ENCODE data around the gene ADAM19. TPM values are rescaled to one million over a fixed set of nuclear protein-coding genes. Genes with fewer than 3 reads are reported as not detected.

ADAM19 gene
- total and polyA plus RNA-seq, 2 experiments from 2014 or later = 9.1 to 13.2 TPM

DNA sequence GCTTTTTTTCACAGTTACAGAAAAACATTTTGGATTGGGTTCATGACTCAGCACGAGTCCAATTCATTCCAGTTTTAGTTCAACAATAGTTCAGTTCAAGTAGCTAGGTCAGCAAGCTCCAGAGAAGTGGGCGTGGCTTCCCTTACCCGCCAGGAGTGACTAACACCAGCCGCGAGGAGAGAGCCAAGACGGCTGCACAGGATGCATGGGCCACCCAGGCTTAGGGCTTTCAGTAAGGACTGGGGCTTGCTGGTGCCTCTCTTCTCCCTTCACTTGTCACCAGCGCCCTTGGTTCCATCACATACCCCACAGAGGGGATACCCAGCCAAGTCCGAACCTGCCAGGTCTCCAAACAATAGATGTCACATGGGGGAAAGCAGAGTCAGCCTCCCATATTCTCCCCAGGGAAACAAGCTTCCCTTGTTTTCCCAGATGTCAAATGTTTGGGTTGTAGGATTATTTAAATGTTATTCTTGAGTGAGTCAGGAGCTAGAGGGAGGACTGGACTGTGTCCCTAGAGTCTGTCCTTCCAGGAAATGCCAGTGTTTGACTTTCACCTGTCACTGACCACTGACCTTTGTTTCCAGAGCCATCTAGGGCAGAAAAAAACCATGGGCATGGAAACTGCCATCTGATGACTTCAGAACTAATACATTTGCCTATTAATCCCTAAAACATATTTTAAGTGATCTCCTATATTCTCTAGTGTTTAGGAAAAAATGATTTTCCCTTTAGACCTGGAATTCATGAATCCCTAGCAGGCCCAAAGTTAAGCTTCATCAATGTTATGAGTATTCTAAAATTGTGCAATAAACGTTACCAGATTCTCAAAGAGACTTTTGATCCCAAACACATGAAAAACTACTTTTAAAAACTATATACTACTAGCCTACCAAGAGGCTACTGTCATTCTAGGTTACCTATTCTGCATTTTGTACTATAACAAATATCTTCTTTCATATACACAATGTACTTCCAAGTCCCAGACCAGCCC lies 63.6 kb downstream of the ADAM19 start:
- no peak overlapping the region for H3K4me3 Mint-ChIP-seq
- peak; percentile 35 for DNase-seq (ENCODE audit: low spot score)
- Histone ChIP-seq H3K4me3 (no peak overlapping the region), H3F3A (replicated peaks; ENCODE audit: low read depth) (no peaks in the 10 kb centered on the region), H3K4me1 (ENCODE audit: insufficient read depth) (no peaks in the 10 kb centered on the region), H3K9me2 (ENCODE audit: insufficient read depth) (peaks cover 8% of the 10 kb centered on the region; the same call in 1 of the 2 replicates), H4K20me1 (replicated peaks; ENCODE audit: insufficient read depth) (no peaks in the 10 kb centered on the region), H3K36me3 (ENCODE audit: insufficient read depth) (peaks cover 9% of the 10 kb centered on the region; the same call in 1 of the 2 replicates), H3K27me3 (ENCODE audit: insufficient read depth) (no peaks in the 10 kb centered on the region), H3K4me2 (no peak overlapping the region), H3K79me2 (replicated peaks; ENCODE audit: insufficient read depth) (no peaks in the 10 kb centered on the region), H3K27ac (ENCODE audit: low read depth) (no peak overlapping the region), H2AFZ (no peak overlapping the region)
- H3K9me3 Mint-ChIP-seq = no peaks in the 10 kb centered on the region
- H3K4me1 Mint-ChIP-seq = no peaks in the 10 kb centered on the region
- 0 out of 3 replicates have a peak, but pooled peaks cover 3% of the 10 kb centered on the region for H3K36me3 Mint-ChIP-seq (ENCODE audit: low read depth)
- no peak for TF ChIP-seq ZNF114 (CRISPR knock-in tag; IDR thresholded peaks at IDR 0.05)
- TF ChIP-seq ZNF331 (CRISPR knock-in tag; IDR thresholded peaks at IDR 0.05; ENCODE audit: low read depth) = no peak
- H3K27me3 Mint-ChIP-seq (ENCODE audit: insufficient read depth, low read depth, poor library complexity) = no peaks in the 10 kb centered on the region
- H3K27ac Mint-ChIP-seq = no peak overlapping the region
- ATAC-seq = peak; percentile 69

DNA sequence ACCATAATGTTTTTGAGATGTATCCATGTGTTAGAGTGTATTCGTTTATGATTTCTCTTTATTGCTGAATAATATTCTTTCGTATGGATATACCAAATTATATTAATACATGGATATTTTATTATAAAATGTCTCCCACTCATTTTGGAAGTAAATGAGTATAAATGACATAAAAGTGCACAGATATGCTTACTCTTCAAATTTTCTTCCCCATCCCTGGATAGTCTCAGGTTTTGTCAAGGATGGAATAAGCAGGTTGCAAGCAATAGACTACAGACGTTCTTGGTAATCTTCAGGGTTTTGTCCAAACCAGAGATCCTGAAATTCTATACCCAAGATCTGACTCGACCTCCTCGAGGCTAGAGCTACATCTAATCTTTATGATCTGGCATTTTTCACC lies 64.9 kb downstream of the ADAM19 start:
- H3K4me2 ChIP-seq = no peak overlapping the region
- H3K27ac Mint-ChIP-seq = no peak overlapping the region
- no peak overlapping the region for H3K4me3 ChIP-seq
- no peaks in the 10 kb centered on the region for H3K79me2 ChIP-seq (replicated peaks; ENCODE audit: insufficient read depth)
- no peaks in the 10 kb centered on the region for H3K4me1 Mint-ChIP-seq
- no peak overlapping the region for H3K27ac ChIP-seq (ENCODE audit: low read depth)
- 0 out of 3 replicates have a peak, but pooled peaks cover 3% of the 10 kb centered on the region for H3K36me3 Mint-ChIP-seq (ENCODE audit: low read depth)
- H4K20me1 ChIP-seq (replicated peaks; ENCODE audit: insufficient read depth) = no peaks in the 10 kb centered on the region
- DNase-seq (ENCODE audit: low spot score) = no peak
- H3K4me3 Mint-ChIP-seq = no peak overlapping the region
- H3K36me3 ChIP-seq (ENCODE audit: insufficient read depth) = peaks cover 9% of the 10 kb centered on the region
- H3K4me1 ChIP-seq (ENCODE audit: insufficient read depth) = no peaks in the 10 kb centered on the region
- no peak overlapping the region for H2AFZ ChIP-seq
- no peaks in the 10 kb centered on the region for H3K27me3 Mint-ChIP-seq (ENCODE audit: insufficient read depth, low read depth, poor library complexity)
- no peaks in the 10 kb centered on the region for H3K27me3 ChIP-seq (ENCODE audit: insufficient read depth)
- H3F3A ChIP-seq (replicated peaks; ENCODE audit: low read depth) = no peaks in the 10 kb centered on the region
- H3K9me2 ChIP-seq (ENCODE audit: insufficient read depth) = peaks cover 8% of the 10 kb centered on the region; the same call in 1 of the 2 replicates
- no peak for ATAC-seq
- no peaks in the 10 kb centered on the region for H3K9me3 Mint-ChIP-seq
- TF ChIP-seq EZH2phosphoT487 (IDR thresholded peaks at IDR 0.05; ENCODE audit: unreplicated experiment) = no peak
- TF ChIP-seq, protein P1, sequence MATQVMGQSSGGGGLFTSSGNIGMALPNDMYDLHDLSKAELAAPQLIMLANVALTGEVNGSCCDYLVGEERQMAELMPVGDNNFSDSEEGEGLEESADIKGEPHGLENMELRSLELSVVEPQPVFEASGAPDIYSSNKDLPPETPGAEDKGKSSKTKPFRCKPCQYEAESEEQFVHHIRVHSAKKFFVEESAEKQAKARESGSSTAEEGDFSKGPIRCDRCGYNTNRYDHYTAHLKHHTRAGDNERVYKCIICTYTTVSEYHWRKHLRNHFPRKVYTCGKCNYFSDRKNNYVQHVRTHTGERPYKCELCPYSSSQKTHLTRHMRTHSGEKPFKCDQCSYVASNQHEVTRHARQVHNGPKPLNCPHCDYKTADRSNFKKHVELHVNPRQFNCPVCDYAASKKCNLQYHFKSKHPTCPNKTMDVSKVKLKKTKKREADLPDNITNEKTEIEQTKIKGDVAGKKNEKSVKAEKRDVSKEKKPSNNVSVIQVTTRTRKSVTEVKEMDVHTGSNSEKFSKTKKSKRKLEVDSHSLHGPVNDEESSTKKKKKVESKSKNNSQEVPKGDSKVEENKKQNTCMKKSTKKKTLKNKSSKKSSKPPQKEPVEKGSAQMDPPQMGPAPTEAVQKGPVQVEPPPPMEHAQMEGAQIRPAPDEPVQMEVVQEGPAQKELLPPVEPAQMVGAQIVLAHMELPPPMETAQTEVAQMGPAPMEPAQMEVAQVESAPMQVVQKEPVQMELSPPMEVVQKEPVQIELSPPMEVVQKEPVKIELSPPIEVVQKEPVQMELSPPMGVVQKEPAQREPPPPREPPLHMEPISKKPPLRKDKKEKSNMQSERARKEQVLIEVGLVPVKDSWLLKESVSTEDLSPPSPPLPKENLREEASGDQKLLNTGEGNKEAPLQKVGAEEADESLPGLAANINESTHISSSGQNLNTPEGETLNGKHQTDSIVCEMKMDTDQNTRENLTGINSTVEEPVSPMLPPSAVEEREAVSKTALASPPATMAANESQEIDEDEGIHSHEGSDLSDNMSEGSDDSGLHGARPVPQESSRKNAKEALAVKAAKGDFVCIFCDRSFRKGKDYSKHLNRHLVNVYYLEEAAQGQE (IDR thresholded peaks at IDR 0.05; ENCODE audit: unreplicated experiment) = no peak
- no peak for TF ChIP-seq JUNB (IDR thresholded peaks at IDR 0.05; ENCODE audit: unreplicated experiment)
- TF ChIP-seq ZNF331 (CRISPR knock-in tag; IDR thresholded peaks at IDR 0.05; ENCODE audit: low read depth) = no peak
- TF ChIP-seq, protein P2, sequence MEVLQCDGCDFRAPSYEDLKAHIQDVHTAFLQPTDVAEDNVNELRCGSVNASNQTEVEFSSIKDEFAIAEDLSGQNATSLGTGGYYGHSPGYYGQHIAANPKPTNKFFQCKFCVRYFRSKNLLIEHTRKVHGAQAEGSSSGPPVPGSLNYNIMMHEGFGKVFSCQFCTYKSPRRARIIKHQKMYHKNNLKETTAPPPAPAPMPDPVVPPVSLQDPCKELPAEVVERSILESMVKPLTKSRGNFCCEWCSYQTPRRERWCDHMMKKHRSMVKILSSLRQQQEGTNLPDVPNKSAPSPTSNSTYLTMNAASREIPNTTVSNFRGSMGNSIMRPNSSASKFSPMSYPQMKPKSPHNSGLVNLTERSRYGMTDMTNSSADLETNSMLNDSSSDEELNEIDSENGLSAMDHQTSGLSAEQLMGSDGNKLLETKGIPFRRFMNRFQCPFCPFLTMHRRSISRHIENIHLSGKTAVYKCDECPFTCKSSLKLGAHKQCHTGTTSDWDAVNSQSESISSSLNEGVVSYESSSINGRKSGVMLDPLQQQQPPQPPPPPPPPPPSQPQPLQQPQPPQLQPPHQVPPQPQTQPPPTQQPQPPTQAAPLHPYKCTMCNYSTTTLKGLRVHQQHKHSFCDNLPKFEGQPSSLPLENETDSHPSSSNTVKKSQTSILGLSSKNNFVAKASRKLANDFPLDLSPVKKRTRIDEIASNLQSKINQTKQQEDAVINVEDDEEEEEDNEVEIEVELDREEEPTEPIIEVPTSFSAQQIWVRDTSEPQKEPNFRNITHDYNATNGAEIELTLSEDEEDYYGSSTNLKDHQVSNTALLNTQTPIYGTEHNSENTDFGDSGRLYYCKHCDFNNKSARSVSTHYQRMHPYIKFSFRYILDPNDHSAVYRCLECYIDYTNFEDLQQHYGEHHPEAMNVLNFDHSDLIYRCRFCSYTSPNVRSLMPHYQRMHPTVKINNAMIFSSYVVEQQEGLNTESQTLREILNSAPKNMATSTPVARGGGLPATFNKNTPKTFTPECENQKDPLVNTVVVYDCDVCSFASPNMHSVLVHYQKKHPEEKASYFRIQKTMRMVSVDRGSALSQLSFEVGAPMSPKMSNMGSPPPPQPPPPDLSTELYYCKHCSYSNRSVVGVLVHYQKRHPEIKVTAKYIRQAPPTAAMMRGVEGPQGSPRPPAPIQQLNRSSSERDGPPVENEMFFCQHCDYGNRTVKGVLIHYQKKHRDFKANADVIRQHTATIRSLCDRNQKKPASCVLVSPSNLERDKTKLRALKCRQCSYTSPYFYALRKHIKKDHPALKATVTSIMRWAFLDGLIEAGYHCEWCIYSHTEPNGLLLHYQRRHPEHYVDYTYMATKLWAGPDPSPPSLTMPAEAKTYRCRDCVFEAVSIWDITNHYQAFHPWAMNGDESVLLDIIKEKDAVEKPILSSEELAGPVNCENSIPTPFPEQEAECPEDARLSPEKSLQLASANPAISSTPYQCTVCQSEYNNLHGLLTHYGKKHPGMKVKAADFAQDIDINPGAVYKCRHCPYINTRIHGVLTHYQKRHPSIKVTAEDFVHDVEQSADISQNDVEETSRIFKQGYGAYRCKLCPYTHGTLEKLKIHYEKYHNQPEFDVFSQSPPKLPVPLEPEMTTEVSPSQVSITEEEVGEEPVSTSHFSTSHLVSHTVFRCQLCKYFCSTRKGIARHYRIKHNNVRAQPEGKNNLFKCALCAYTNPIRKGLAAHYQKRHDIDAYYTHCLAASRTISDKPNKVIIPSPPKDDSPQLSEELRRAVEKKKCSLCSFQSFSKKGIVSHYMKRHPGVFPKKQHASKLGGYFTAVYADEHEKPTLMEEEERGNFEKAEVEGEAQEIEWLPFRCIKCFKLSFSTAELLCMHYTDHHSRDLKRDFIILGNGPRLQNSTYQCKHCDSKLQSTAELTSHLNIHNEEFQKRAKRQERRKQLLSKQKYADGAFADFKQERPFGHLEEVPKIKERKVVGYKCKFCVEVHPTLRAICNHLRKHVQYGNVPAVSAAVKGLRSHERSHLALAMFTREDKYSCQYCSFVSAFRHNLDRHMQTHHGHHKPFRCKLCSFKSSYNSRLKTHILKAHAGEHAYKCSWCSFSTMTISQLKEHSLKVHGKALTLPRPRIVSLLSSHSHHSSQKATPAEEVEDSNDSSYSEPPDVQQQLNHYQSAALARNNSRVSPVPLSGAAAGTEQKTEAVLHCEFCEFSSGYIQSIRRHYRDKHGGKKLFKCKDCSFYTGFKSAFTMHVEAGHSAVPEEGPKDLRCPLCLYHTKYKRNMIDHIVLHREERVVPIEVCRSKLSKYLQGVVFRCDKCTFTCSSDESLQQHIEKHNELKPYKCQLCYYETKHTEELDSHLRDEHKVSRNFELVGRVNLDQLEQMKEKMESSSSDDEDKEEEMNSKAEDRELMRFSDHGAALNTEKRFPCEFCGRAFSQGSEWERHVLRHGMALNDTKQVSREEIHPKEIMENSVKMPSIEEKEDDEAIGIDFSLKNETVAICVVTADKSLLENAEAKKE (CRISPR knock-in tag; IDR thresholded peaks at IDR 0.05) = no peak
- no peak for TF ChIP-seq POLR2AphosphoS5 (IDR thresholded peaks at IDR 0.05; ENCODE audit: low read depth)
- TF ChIP-seq ZNF114 (CRISPR knock-in tag; IDR thresholded peaks at IDR 0.05) = no peak
- TF ChIP-seq, protein P3, sequence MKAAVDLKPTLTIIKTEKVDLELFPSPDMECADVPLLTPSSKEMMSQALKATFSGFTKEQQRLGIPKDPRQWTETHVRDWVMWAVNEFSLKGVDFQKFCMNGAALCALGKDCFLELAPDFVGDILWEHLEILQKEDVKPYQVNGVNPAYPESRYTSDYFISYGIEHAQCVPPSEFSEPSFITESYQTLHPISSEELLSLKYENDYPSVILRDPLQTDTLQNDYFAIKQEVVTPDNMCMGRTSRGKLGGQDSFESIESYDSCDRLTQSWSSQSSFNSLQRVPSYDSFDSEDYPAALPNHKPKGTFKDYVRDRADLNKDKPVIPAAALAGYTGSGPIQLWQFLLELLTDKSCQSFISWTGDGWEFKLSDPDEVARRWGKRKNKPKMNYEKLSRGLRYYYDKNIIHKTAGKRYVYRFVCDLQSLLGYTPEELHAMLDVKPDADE (IDR thresholded peaks at IDR 0.05) = no peak

Measured in GM23338 (cell line).